Measurements from ENCODE around the gene NXT1.

NXT1 gene

DNA sequence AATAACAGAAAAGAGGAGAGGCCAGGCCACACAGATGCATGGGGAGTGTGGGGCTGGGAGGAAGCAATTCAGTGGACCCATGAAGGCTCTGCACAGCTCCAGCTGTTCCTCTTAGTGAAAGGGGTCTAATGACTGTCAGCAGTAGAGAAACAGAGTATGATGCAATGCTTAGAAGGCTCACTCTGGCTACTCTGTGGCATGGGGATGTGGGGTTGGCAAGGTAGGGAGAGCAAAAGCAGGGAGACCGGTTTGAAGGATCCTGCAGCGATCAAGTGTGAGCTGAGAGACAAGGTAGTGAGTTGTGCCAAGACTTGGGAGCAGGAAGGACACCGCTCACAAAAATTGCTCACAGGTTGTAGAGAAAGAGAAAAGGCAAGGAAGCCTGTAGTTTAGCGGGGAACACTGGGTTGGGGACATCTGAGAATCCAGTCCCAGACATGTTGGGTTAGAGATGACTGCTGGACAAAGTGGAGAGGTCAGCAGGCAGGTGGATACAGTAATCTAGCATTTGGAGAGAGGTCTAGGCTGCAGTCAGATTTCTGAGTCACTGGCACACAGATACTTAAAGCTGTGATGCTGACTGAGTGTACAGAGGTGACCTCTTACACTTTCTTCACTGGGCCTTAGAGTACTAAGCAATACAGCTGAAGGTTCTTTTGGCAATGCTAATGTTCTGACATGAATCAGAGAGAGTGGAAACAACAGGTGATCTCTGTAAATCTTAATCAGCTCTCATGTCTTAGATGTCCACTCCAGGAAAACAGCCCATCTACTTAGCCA is 43.6 kb downstream of the NXT1 start:
- no peak for DNase-seq

DNA sequence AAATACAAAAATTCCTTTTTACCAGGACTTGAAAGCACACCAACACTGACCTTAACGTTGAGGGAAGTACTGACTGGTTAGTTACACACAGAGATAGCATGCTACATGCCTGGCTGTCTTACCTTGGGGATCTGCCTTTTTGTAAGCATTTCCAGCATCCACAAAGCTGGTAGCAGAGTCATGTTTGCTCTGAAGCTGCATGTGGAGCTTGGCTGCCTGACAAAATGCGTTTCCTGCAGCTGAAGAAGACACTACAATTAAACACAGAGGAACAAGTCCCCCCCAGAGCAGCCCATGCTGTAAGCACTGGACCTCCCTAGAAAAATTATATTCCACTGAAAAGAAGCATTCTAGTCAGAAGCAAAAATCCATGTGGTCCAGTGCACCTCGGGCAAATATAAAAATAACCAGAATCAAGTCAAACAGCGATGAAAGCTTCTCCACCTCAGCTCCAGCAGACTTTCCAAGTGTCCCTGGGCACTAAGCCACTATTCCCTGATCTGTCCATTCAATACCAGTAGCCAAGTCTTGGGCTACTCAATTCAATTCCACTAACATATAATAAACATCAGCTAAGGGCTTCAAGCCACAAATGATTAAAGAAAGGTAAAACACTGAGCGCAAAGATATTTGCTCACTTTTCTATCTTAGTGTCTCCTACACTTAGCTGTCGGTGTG is 46.5 kb downstream of the NXT1 start:
- no peak for DNase-seq

DNA sequence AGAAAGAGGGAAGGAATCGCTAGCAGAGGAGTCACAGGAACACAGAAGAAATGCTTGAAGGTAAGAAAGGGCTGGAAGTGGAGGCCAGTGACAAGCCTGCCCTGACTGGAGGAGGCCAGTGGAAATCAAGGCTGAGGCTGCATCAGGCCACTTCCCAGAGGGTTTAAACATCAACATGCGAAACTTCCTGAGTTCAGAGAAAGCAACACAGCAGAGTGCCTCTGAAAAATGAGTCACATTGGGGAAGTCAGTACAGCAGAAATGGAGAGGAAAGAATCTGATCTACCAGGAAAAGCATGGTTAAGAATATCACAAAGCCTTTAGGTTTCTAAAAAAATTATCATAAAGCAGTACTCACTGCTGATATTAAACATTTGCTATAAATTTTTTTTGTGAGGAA is 47.4 kb downstream of the NXT1 start:
- no peak for DNase-seq

GRCh38 chr20:23399568-23400241 is 49.1 kb downstream of the NXT1 start:
- DNase-seq, result no peak

DNA sequence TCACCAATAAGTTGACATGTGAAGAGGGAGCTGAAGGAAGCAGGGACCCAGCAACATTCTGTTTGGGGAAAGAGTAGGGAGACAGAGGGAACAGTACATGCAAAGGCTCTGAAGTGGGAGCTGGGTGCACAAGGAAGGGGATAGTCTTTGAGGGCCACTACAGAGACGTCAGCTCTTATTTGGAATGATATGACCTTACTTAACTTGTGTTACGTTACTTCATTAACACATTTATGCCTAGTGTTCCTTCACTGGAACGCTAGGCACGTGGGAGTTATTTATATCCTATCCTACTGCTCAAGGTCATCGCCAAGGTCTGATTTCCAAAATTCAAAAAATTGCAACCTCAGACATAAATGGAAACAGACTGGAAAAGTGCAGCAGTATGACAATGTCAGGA is 50.5 kb downstream of the NXT1 start:
- no peak for DNase-seq

DNA sequence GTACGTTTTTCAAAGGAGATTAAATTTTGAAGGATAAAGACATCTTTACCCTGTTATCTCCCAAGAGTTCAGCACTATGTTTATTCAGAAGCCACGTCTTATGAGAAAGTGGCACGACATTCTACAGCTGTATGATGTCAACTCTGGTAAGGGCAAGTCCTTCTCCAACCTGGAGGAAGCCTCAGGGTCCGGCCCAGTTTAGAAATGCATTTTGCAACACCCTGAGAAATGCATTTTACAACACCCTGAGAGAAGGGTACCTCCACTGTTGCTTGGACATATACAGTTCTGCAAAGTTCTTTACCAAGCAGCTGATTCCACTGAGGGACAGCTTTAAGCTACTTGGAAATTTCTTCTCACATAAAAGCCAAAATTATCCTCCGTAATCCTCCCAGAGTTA is 53.2 kb downstream of the NXT1 start:
- no peak for DNase-seq

DNA sequence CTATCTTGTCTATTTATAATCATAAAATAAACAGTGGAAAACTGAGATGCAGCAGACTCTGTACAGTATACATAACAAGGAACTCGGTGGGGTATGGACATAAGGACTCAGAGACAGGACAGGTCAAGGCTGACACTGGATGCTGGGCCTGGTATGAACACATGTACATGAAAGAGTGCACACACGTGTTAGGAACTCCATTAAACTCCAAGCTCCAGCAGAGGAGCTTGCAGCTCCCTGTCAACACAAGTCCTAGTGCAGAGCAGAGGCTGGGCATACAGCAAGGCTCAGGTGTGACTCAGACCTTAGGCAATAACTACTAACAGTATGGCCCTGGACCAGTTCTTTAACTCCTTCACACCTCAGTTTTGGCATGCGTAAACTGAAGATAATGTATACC is 53.6 kb downstream of the NXT1 start:
- DNase-seq, result no peak

Data from CD4-positive, alpha-beta T cell treated with Interleukin-1 beta for 1 hour (primary cell).